Medulla oblongata (tissue), 1 donor: ENCODE results near the gene PROK1.

Experiments
- DNase-seq: peaks from one replicate; pipeline ENCODE4 v3.0.0-alpha.2; 2015; ENCODE audit errors: extremely low spot score

PROK1 gene

DNA sequence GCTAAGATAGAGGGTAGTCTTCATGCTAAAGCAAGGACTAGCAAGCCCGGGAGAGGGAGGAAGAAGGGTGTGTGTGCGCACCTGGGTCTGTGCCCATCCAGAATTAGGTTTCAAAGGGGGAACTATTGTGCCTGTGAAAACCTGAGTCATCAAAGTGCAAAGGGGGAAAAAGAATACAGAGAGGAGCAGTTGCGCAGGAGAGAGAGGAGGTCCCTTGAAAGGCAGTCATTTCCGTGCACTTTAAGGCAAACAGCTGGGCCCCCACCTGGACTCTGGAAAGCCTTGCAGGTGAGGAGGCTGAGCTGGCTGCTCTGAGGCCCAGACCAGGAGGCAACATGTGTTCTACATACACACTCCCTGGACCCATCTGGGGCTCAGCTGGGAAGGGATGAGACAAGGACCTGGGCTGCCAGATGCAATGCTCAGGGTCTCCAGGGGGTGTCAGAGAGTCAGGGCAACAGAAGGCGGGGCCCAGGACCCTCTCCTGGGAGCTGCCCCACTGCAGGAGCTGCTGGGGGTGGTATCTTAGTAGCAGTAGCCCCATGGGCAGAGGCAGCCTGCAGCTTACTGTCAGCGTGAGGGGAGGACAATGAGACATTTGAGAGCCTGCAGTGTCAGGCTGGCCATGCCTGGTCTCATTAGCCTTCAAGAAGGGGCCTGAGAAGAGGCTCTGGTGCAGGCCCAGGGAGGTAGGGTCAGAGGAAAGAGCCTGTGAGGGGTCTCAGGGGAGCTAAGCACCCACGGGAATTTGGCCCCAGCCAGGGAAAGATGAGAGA lies 14.3 kb downstream of the PROK1 start:
- DNase-seq = no peak

DNA sequence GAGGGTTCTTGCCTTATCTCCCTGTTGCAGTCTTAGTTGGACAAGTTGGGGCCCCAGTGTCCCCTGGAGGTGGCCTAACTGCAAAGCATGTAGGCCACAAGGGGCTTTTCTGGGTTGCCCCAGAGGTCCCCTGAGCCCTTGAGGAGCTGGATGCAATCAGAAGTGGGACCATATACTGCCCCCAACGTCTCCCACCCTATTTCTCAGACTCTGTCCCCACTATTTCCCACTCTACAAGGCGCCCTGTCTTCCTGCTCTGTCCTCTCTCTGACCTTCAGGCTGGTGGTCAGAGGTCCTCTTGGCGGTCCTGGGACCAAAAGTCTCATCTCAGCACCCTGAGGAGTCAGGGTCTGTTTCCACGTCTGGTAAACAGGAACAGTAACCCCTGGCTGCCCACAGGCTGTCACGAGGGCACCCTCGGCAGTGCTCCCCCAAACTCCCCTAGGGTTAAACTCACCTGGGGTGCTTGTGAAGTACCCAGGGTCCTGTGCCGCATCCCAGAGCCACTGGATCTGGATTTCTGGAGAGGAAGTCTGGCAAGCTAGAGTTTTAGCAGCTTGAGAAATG lies 14.9 kb downstream of the PROK1 start:
- no peak for DNase-seq

- DNase-seq = no peak
Observed at GRCh38 chr1:110466646-110467280, 15.8 kb downstream of the PROK1 start.

DNA sequence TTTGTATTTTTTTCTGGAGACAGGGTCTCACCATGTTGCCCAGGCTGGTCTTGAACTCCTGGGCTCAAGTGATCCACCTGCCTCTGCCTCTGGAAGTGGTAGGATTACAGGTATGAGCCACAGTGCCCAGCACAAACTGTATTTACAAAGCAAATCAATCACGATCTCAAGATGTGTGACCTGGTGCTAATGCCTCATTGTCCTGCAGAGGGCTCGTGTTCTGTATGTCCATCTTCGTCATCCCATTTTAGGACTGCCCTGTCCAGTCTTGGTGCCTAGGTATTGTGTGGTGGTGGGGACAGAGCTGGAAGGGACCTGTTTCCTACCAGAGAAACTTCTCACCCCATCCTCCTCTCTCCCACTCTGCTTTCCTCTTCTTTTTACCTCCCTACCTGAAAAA lies 20.2 kb downstream of the PROK1 start:
- DNase-seq = no peak

GRCh38 chr1:110472546-110472945 lies 21.6 kb downstream of the PROK1 start:
- DNase-seq = no peak

DNA sequence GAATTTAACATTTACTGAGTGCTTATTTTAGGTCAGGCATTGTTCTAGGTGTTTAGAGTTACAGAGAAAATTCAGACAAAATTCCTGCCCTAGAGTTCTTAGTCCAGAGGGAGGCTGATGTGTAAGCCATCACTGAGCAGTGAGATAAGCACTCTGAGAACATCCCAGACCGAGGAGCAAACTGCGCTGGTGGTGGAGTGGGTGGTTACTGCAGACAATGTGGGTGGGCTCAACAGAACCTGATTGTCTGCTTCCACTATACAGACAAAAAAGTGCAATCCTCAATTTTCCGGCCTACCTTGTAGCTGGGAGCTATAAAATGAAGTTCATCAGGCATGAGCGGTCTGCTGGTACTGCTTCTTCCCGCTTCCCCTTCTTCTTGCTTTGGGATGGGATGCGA lies 23.5 kb downstream of the PROK1 start:
- no peak for DNase-seq

GRCh38 chr1:110475362-110476027 lies 24.5 kb downstream of the PROK1 start:
- DNase-seq = no peak

DNA sequence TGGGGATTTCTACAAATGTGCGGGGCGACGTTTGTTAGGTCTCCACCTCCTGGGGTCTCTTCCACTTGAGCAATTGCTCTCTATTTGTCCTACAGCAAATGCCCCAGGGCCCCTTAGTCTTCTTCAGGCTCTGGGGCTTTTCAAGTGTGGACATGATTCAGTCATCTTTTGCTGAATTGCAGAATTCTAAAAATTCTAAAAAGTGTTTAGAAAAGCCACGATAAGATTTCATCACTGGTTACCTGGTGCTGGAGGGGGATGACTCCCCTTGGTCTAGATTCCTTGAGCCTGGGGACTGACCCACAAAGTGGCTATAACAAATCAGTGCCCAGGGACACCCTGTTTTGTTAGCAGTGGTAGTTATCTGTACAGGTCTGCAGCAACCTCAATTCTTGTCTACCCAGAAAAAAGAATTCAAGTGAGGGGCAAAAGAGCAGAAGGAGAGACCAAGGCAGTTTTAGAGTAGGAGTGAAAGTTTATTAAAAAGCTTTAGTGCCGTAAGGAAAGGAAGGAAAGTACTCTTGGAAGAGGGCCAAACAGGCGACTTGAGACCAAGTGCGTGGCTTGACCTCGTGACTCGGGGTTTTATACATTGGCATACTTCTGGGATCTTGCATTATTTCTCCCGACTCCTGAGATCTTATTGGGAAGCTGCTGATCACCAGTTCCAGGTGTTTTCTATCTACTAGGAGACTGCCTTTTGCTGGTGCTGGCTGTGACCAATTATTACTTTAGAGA lies 25.2 kb downstream of the PROK1 start:
- DNase-seq = no peak

- DNase-seq = no peak
Observed at GRCh38 chr1:110477041-110477440, 26.1 kb downstream of the PROK1 start.

DNA sequence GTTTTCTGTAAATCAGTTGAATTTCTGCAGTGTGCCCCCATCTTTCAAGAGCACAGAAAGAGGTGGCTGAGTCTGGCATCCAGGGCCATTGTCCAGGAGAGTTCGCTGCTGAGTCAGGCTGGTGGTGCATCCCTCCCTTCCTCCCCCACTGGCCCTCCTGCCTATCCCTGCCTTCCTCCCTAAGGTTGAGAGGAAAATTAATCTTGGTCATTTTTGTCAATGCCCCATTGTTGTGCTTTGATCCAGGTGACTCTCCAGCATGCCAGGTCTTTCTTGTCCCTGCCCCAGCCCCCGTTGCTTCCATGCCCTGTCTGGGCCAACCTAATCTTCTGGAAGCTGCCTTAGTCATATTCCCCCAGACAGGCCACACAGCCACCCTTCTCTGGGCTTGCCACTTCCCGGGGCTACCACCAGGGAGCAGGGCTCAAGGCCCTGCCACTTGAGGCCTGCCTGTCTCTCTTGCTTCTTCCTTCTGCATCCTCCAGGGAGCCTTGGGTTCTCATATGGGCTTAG lies 26.6 kb downstream of the PROK1 start:
- no peak for DNase-seq

DNA sequence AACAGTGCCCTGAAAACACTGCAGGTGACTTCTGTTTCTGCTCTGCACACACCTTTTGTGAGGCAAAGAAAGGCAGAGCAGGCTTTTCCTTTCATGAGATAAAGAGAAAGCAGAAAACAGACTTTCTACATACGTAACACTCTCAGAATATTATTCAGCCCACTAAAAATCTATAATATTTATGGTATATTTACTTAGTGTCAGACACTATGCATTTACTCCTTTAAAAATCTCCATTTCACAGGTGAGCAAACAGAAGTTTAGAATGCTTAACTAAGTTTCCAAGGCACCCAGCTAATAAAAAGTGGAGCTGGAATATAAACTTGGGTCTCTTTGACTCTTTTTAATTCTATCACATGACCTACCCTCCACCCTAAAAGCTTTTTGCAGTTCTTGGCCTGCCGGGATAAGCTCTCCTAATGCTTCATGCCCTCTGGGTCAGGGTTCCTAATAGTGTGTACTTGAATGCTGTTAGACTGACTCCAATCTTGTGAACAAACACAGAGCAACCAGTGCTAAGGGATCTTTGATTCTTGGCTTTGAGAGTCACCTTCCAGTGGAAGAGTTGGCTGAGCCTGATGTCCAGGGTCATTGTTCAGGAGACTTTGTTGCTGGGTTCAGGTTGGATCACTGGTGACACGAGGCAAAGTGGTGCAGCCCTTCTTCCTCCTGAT lies 27.2 kb downstream of the PROK1 start:
- DNase-seq = no peak

GRCh38 chr1:110478886-110479285 lies 27.9 kb downstream of the PROK1 start:
- no peak for DNase-seq

- DNase-seq = no peak
Observed at GRCh38 chr1:110480356-110481096, 29.6 kb downstream of the PROK1 start.

- DNase-seq = no peak
Observed at GRCh38 chr1:110481968-110482623, 31.1 kb downstream of the PROK1 start.

DNA sequence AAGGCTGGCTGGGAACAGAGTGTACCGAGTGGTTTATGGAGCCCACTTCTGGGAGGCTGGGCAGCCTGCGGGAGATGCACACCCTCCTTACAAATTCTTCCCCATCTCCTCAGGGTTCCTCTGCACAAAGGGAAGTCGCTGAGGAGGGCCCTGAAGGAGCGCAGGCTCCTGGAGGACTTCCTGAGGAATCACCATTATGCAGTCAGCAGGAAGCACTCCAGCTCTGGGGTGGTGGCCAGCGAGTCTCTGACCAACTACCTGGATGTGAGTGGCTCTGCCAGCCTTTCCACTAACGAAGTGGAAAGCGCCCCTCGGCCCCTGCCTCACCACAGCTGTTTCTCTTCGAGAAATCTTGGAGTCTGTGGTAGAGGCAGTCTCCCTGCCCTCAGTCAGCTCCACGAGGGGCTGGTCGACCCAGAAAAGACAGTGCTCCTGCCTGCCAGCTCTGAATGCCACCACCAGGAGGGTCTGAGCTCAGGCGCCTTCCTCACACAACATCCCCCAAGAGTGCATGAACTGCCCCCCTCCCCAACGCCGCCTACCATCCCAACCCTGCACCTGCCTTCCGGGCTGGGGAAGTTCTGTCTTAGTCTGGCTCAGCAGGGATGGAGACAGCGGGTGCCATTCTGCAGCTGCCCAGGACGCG lies 31.8 kb downstream of the PROK1 start:
- no peak for DNase-seq

GRCh38 chr1:110483308-110483685 lies 32.3 kb downstream of the PROK1 start:
- DNase-seq = no peak

- no peak for DNase-seq
Observed at GRCh38 chr1:110484801-110485200, 33.9 kb downstream of the PROK1 start.

- no peak for DNase-seq
Observed at GRCh38 chr1:110485725-110486124, 34.8 kb downstream of the PROK1 start.

DNA sequence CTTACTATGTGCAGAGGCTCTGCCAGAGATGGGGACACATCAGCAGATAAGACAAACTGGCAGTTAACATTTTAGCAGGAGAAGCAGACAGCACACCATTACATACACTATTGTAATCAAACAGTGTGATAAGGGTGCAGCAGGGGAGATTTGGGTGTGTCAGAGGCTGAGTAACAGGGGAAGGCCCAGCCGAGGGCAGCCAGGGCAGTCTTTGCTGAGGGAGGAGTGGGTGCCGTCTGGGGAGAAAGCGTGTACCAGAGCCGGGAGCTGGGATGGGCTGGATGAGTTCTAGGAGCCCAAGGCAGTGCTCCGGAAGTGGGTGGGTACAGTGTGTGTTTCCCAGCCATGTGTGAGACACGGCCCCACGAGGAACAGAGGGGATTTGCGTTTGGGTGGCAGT lies 36.8 kb downstream of the PROK1 start:
- no peak for DNase-seq
